CD14-positive monocyte (primary cell): ENCODE data around the gene TPP2. TPM values are rescaled to one million over a fixed set of nuclear protein-coding genes. Genes with fewer than 3 reads are reported as not detected.

ENCODE experiments used
- DNase-seq, 3 donors: peaks; one replicate each; pipeline ENCODE4 v3.0.0-alpha.2; 2011 to 2022
- H2AFZ ChIP-seq: 2 replicates; pipeline ENCODE4 v1.6.0; 2012; ENCODE audit warnings: mild to moderate bottlenecking, low read depth, low read length, inconsistent platforms; ENCODE audit not compliant: insufficient read depth, poor library complexity, severe bottlenecking
- H3K27ac ChIP-seq, 2 donors: 1 replicate in 1 of 2; 2 replicates in 1 of 2; pipeline ENCODE4 v1.5.1; 2012 to 2013; ENCODE audit warnings: low read length in 2 of 2, control low read depth in 1 of 2, inconsistent platforms in 1 of 2, low read depth in 1 of 2, mild to moderate bottlenecking in 1 of 2
- H3K27me3 ChIP-seq, 2 donors: one replicate each; pipeline versions ENCODE4 v1.6.0 to v1.6.1; 2011 to 2013; ENCODE audit warnings: low read length in 2 of 2; ENCODE audit not compliant: control insufficient read depth in 2 of 2, insufficient read depth in 2 of 2
- H3K36me3 ChIP-seq, 2 donors: replicated peaks in 1 of 2; 1 replicate in 1 of 2; 2 replicates in 1 of 2; pipeline versions ENCODE4 v1.5.1 to v1.6.1; 2012 to 2013; ENCODE audit warnings: low read length in 2 of 2, control low read depth in 1 of 2, inconsistent platforms in 1 of 2, mild to moderate bottlenecking in 1 of 2; ENCODE audit not compliant: insufficient read depth in 2 of 2, control insufficient read depth in 1 of 2
- H3K4me1 ChIP-seq, 2 donors: 1 replicate in 1 of 2; 2 replicates in 1 of 2; pipeline versions ENCODE4 v1.5.1 to v1.6.1; 2012 to 2013; ENCODE audit warnings: low read length in 2 of 2, control low read depth in 1 of 2, inconsistent platforms in 1 of 2, mild to moderate bottlenecking in 1 of 2, moderate library complexity in 1 of 2; ENCODE audit not compliant: insufficient read depth in 2 of 2, control insufficient read depth in 1 of 2
- H3K4me2 ChIP-seq: replicated peaks from 2 replicates; pipeline ENCODE3; 2012; ENCODE audit warnings: low read length, moderate library complexity, mild to moderate bottlenecking; ENCODE audit not compliant: poor library complexity, severe bottlenecking; ENCODE audit errors: extremely low read depth
- H3K4me3 ChIP-seq, 3 experiments: fragments of 200-600 bp in 1 of 3; sonication (generic) in 1 of 3; replicated peaks in 1 of 3; 1 replicate in 2 of 3; 2 replicates in 1 of 3; pipeline ENCODE4 v1.5.1; 2011 to 2013; ENCODE audit warnings: low read length in 3 of 3, mild to moderate bottlenecking in 3 of 3, control low read depth in 2 of 3, low read depth in 2 of 3, inconsistent platforms in 1 of 3, moderate library complexity in 1 of 3
- H3K79me2 ChIP-seq: 2 replicates; pipeline ENCODE4 v1.6.0; 2012; ENCODE audit warnings: mild to moderate bottlenecking, control low read depth, inconsistent platforms, low read length, moderate library complexity; ENCODE audit not compliant: insufficient read depth
- H3K9ac ChIP-seq: 2 replicates; pipeline ENCODE4 v1.6.0; 2017; ENCODE audit warnings: low read length, mild to moderate bottlenecking; ENCODE audit not compliant: insufficient read depth, poor library complexity, severe bottlenecking
- H3K9me3 ChIP-seq, 2 donors: replicated peaks in 1 of 2; 1 replicate in 1 of 2; 2 replicates in 1 of 2; pipeline versions ENCODE4 v1.5.1 to v1.6.1; 2012 to 2013; ENCODE audit warnings: low read length in 2 of 2, control low read depth in 1 of 2; ENCODE audit not compliant: control insufficient read depth in 1 of 2, insufficient read depth in 1 of 2
- H4K20me1 ChIP-seq: 2 replicates; pipeline ENCODE4 v1.6.0; 2012; ENCODE audit warnings: mild to moderate bottlenecking, low read length, control low read depth, moderate library complexity; ENCODE audit not compliant: insufficient read depth
- H3K27ac Mint-ChIP-seq, 7 donors: one replicate each; pipeline ENCODE4 v1.8.0; 2020; ENCODE audit warnings: mild to moderate bottlenecking in 7 of 7, mixed read lengths in 7 of 7, moderate library complexity in 6 of 7, inconsistent platforms in 2 of 7
- H3K27me3 Mint-ChIP-seq, 3 donors: one replicate each; pipeline ENCODE4 v1.8.0; 2021 to 2022; ENCODE audit warnings: low read depth in 3 of 3, mild to moderate bottlenecking in 3 of 3, mixed read lengths in 3 of 3, moderate library complexity in 3 of 3, inconsistent platforms in 1 of 3
- H3K36me3 Mint-ChIP-seq, 2 donors: one replicate each; pipeline ENCODE4 v1.8.0; 2020; ENCODE audit warnings: mixed read lengths in 2 of 2, inconsistent platforms in 1 of 2, mild to moderate bottlenecking in 1 of 2
- H3K4me1 Mint-ChIP-seq: one replicate; pipeline ENCODE4 v1.8.0; 2020; ENCODE audit warnings: mild to moderate bottlenecking, mixed read lengths
- H3K4me3 Mint-ChIP-seq, 2 donors: one replicate each; pipeline ENCODE4 v1.8.0; 2020; ENCODE audit warnings: mild to moderate bottlenecking in 2 of 2, mixed read lengths in 2 of 2, moderate library complexity in 1 of 2
- H3K9me3 Mint-ChIP-seq, 7 donors: one replicate each; pipeline ENCODE4 v1.8.0; 2020 to 2022; ENCODE audit warnings: mixed read lengths in 7 of 7, mild to moderate bottlenecking in 6 of 7, moderate library complexity in 6 of 7, inconsistent platforms in 2 of 7
- CTCF ChIP-seq: fragments of 200-600 bp; IDR thresholded peaks from one replicate; pipeline ENCODE4 v1.8.0; 2022; ENCODE audit warnings: antibody characterized with exemption, mild to moderate bottlenecking
- WGBS: methylation state at CpG from one replicate; pipeline ENCODE4 v1.1.5; 2013; ENCODE audit warnings: missing lambda C conversion rate; ENCODE audit not compliant: insufficient coverage; 5-methylcytosine and 5-hydroxymethylcytosine counted together
- intact Hi-C, 2 donors: fragments of 100-400 bp; cut with micrococcal nuclease; formaldehyde crosslinking; loops; one replicate each; pipeline versions ENCODE4 v1.15.0 to v1.15.1; 2023
- polyA plus RNA-seq, 3 donors: library from polyadenylated mRNA; depleted of rRNA in 1 of 3; unstranded in 2 of 3; stranded (reverse) in 1 of 3; fragments of 300-500 nt in 2 of 3; fragments of >200 nt in 1 of 3; fragmentation: Illumina TruSeq in 2 of 3; gene quantifications; 1 replicate in 2 of 3; 2 replicates in 1 of 3; pipeline ENCODE4 v1.2.3, GENCODE V29; 2012 to 2021

The TPP2 gene
- polyA plus RNA-seq, 3 donors, result 18.0 to 39.7 (median 26.0) TPM

DNA sequence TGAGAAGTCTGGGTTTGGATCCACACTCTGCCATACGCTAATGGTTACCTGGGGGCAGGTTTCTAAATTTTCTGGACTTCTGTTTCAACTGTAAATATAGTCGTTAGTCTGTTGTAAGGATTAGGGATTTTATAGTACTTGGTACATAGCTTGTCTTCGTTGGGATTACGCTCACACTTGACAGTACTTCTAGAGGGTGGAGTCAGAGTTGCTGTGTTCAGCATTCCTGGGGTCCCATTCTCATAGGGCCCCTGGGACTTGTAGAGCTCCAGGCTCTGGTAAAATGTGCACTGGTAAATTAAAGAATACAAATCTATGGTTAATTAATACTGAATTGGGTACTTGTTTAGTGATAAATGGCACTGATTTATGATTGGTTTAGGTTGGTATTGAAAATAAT is 45.2 kb downstream of the TPP2 start:
- Histone ChIP-seq H3K4me2 (no peak overlapping the region), H3K36me3 (peaks cover 97 to 100% of the 10 kb centered on the region in 2 donors), H3K79me2 (no peaks in the 10 kb centered on the region), H3K9ac (no peak overlapping the region), H3K9me3 (no peaks in the 10 kb centered on the region), H3K27me3 (no peaks in the 10 kb centered on the region), H2AFZ (no peak overlapping the region), H3K27ac (no peak overlapping the region), H3K4me3 (no peak overlapping the region), H3K4me1 (no peaks in the 10 kb centered on the region), H4K20me1 (no peaks in the 10 kb centered on the region)
- Mint-ChIP-seq H3K4me3 (no peak overlapping the region), H3K27ac (no peak overlapping the region), H3K27me3 (no peaks in the 10 kb centered on the region), H3K36me3 (peaks cover 85 to 90% of the 10 kb centered on the region in 2 donors), H3K9me3 (no peaks in the 10 kb centered on the region), H3K4me1 (no peaks in the 10 kb centered on the region)
- intact Hi-C loops, result no loop called here
- TF ChIP-seq CTCF, result no peak
- 100% methylated on average over 4 of the region's 4 CpGs for WGBS
- DNase-seq, result no peak

GRCh38 chr13:102642475-102642874 is 45.7 kb downstream of the TPP2 start:
- Histone ChIP-seq H4K20me1 (no peaks in the 10 kb centered on the region), H3K36me3 (peaks cover 97 to 100% of the 10 kb centered on the region in 2 donors), H2AFZ (no peak overlapping the region), H3K27ac (no peak overlapping the region), H3K4me1 (no peaks in the 10 kb centered on the region), H3K4me2 (no peak overlapping the region), H3K79me2 (no peaks in the 10 kb centered on the region), H3K27me3 (no peaks in the 10 kb centered on the region), H3K9me3 (no peaks in the 10 kb centered on the region), H3K4me3 (no peak overlapping the region), H3K9ac (no peak overlapping the region)
- H3K4me1 Mint-ChIP-seq, result no peaks in the 10 kb centered on the region
- intact Hi-C loops, result no loop called here
- no peak for DNase-seq
- WGBS, result 96% methylated on average over 4 of the region's 6 CpGs
- H3K27ac Mint-ChIP-seq, result no peak overlapping the region
- H3K27me3 Mint-ChIP-seq, result no peaks in the 10 kb centered on the region
- H3K36me3 Mint-ChIP-seq, result peaks cover 85 to 90% of the 10 kb centered on the region in 2 donors
- no peak for TF ChIP-seq CTCF
- no peak overlapping the region for H3K4me3 Mint-ChIP-seq
- H3K9me3 Mint-ChIP-seq, result no peaks in the 10 kb centered on the region
